ENCODE data around the gene WHRN.

- TF ChIP-seq POLR2A (IDR thresholded peaks at IDR 0.05) (no peak), CTCF (IDR thresholded peaks at IDR 0.05) (no peak), EP300 (IDR thresholded peaks at IDR 0.05) (no peak)
Measured at GRCh38 chr9:114545055-114545454, 39.8 kb upstream of the WHRN start.

Data from tibial nerve (tissue), 4 donors.